Measurements from ENCODE around the gene FANCL.
"Not testable (repeated sequence)": the region's sequence is repeated elsewhere in the genome, so short reads cannot be mapped to it uniquely, and the experiment has no call there.

- TF ChIP-seq CTCF, POLR2AphosphoS5, POLR2A (IDR thresholded peaks at IDR 0.05): not testable (repeated sequence)
Measured at GRCh38 chr2:58258456-58258855, 17.3 kb upstream of the FANCL start.
